ENCODE data around the gene GID8. TPM values are rescaled to one million over a fixed set of nuclear protein-coding genes. Genes with fewer than 3 reads are reported as not detected.

The GID8 gene
- total RNA-seq, 4 donors from 2014 or later = 23.4 to 33.4 (median 29.7) TPM

- H3K27ac ChIP-seq = no peak overlapping the region
- no peak overlapping the region for H3K4me3 ChIP-seq
- no peak for DNase-seq (ENCODE audit: low spot score in 2 of 2)
- TF ChIP-seq EP300 (IDR thresholded peaks at IDR 0.05) (no peak), POLR2A (IDR thresholded peaks at IDR 0.05) (no peak), CTCF (IDR thresholded peaks at IDR 0.05) (no peak)
- no peaks in the 10 kb centered on the region for H3K4me1 ChIP-seq
- no peaks in the 10 kb centered on the region for H3K9me3 ChIP-seq
- peaks cover 0 to 47% (median 0%) of the 10 kb centered on the region in 3 donors for H3K36me3 ChIP-seq
- 90 to 93% methylated on average over 8 of the region's 8 CpGs for WGBS, 2 donors
- no peaks in the 10 kb centered on the region for H3K27me3 ChIP-seq
These were observed 23.9 kb downstream of the GID8 start for GRCh38 chr20:62961799-62962198.

GRCh38 chr20:62962221-62962879, 24.4 kb downstream of the GID8 start:
- WGBS, 2 donors = 89 to 94% methylated on average over 25 to 29 of the region's 30 CpGs
- TF ChIP-seq POLR2A (IDR thresholded peaks at IDR 0.05) (no peak), CTCF (IDR thresholded peaks at IDR 0.05) (no peak)

GRCh38 chr20:62962891-62963613, 25.1 kb downstream of the GID8 start:
- Histone ChIP-seq H3K36me3 (peaks cover 0 to 37% (median 0%) of the 10 kb centered on the region in 3 donors), H3K9me3 (no peaks in the 10 kb centered on the region), H3K27me3 (no peaks in the 10 kb centered on the region), H3K4me1 (no peaks in the 10 kb centered on the region), H3K27ac (no peak overlapping the region), H3K4me3 (no peak overlapping the region)
- no peak for TF ChIP-seq CTCF (IDR thresholded peaks at IDR 0.05)
- TF ChIP-seq EP300 (IDR thresholded peaks at IDR 0.05) = no peak
- no peak for TF ChIP-seq POLR2A (IDR thresholded peaks at IDR 0.05)
- DNase-seq (ENCODE audit: low spot score in 2 of 2) = no peak
- 82 to 87% methylated on average over 23 to 28 of the region's 32 CpGs for WGBS, 2 donors

More at GRCh38 chr20:62962221-62962879, 24.4 kb downstream of the GID8 start:
- H3K27me3 ChIP-seq = no peaks in the 10 kb centered on the region
- H3K36me3 ChIP-seq = peaks cover 0 to 42% (median 0%) of the 10 kb centered on the region in 3 donors
- DNase-seq (ENCODE audit: low spot score in 2 of 2) = no peak
- no peak overlapping the region for H3K4me3 ChIP-seq
- H3K27ac ChIP-seq = no peak overlapping the region
- no peaks in the 10 kb centered on the region for H3K4me1 ChIP-seq
- no peaks in the 10 kb centered on the region for H3K9me3 ChIP-seq

GRCh38 chr20:62963614-62964397, 25.9 kb downstream of the GID8 start:
- no peak overlapping the region for H3K4me3 ChIP-seq
- 81 to 85% methylated on average over 22 to 26 of the region's 32 CpGs for WGBS, 2 donors
- no peaks in the 10 kb centered on the region for H3K4me1 ChIP-seq
- no peaks in the 10 kb centered on the region for H3K27me3 ChIP-seq
- no peak for DNase-seq (ENCODE audit: low spot score in 2 of 2)
- TF ChIP-seq CTCF (IDR thresholded peaks at IDR 0.05) (no peak), POLR2A (IDR thresholded peaks at IDR 0.05) (no peak), EP300 (IDR thresholded peaks at IDR 0.05) (no peak)
- peaks cover 0 to 37% (median 0%) of the 10 kb centered on the region in 3 donors for H3K36me3 ChIP-seq
- no peak overlapping the region for H3K27ac ChIP-seq
- H3K9me3 ChIP-seq = no peaks in the 10 kb centered on the region
